HEK293 (cell line): ENCODE results near the gene LHX5.
A peak's percentile ranks its signal among the peaks of the same experiment; 100 is the strongest.

ENCODE experiments used
- CTCF ChIA-PET: fragments of 350-600 bp; formaldehyde crosslinking; extraction: SDS; loops from one replicate; lab custom pipeline; 2021; ENCODE audit warnings: antibody characterized with exemption; lab: Yijun Ruan, JAX
- POLR2A ChIA-PET: fragments of 300-600 bp; formaldehyde crosslinking; extraction: SDS; loops from one replicate; lab custom pipeline; 2020; ENCODE audit warnings: antibody characterized with exemption, inconsistent platforms; lab: Yijun Ruan, JAX
- H3K27ac ChIP-seq: fragments of 200-500 bp; sonication (Bioruptor generic); 2 replicates; pipeline ENCODE4 v1.5.1; 2014; ENCODE audit warnings: low read depth, low read length, control low read depth, inconsistent platforms; ENCODE audit errors: extremely low read depth
- H3K36me3 ChIP-seq, 2 experiments: fragments of 200-500 bp in 1 of 2; sonication (Bioruptor generic) in 1 of 2; 1 replicate in 1 of 2; 2 replicates in 1 of 2; pipeline ENCODE4 v1.5.1; 2014 to 2017; ENCODE audit warnings: inconsistent platforms in 2 of 2, low read length in 2 of 2; ENCODE audit not compliant: control insufficient read depth in 2 of 2, insufficient read depth in 1 of 2
- H3K4me1 ChIP-seq: fragments of 200-500 bp; sonication (Bioruptor generic); 2 replicates; pipeline ENCODE4 v1.5.1; 2014; ENCODE audit warnings: mild to moderate bottlenecking, low read length, inconsistent platforms; ENCODE audit not compliant: control insufficient read depth, insufficient read depth
- H3K4me3 ChIP-seq: 2 replicates; pipeline ENCODE4 v1.5.1; 2011; ENCODE audit warnings: low read depth, mild to moderate bottlenecking, control low read depth, low read length, moderate library complexity
- H3K9me3 ChIP-seq: fragments of 200-500 bp; sonication (Bioruptor generic); 2 replicates; pipeline ENCODE4 v1.5.1; 2014; ENCODE audit warnings: low read depth, low read length, inconsistent platforms; ENCODE audit not compliant: control insufficient read depth, insufficient read depth
- HOXA7 ChIP-seq: sonication (generic); formaldehyde crosslinking; IDR thresholded peaks from 2 replicates; pipeline ENCODE4 v1.8.1; 2022; ENCODE audit warnings: missing genetic modification reagents, borderline replicate concordance
- HOXD13 ChIP-seq: sonication (generic); formaldehyde crosslinking; IDR thresholded peaks from 2 replicates; pipeline ENCODE4 v1.8.0; 2022; ENCODE audit warnings: missing genetic modification reagents, borderline replicate concordance
- KLF1 ChIP-seq: fragments of 450-650 bp; formaldehyde crosslinking; IDR thresholded peaks from 2 replicates; pipeline ENCODE4 v1.5.1; 2016; ENCODE audit warnings: missing biosample characterization, missing genetic modification characterization
- ZNF169 ChIP-seq: fragments of 450-650 bp; formaldehyde crosslinking; IDR thresholded peaks from 2 replicates; pipeline ENCODE4 v1.5.1; 2016; ENCODE audit warnings: missing biosample characterization, missing genetic modification characterization
- ZNF214 ChIP-seq: fragments of 450-650 bp; formaldehyde crosslinking; IDR thresholded peaks from 2 replicates; pipeline ENCODE4 v1.5.1; 2017; ENCODE audit warnings: missing biosample characterization, mild to moderate bottlenecking, missing genetic modification characterization, borderline replicate concordance
- ZNF248 ChIP-seq: fragments of 450-650 bp; formaldehyde crosslinking; IDR thresholded peaks from 2 replicates; pipeline ENCODE4 v1.5.1; 2017; ENCODE audit warnings: missing biosample characterization, missing genetic modification characterization
- ZNF335 ChIP-seq: fragments of 450-650 bp; formaldehyde crosslinking; conservative IDR thresholded peaks from 2 replicates; pipeline ENCODE4 v1.5.1; 2016; ENCODE audit warnings: missing biosample characterization, missing genetic modification characterization
- ZNF391 ChIP-seq: fragments of 450-650 bp; formaldehyde crosslinking; IDR thresholded peaks from 2 replicates; pipeline ENCODE4 v1.5.1; 2016; ENCODE audit warnings: low read depth, missing biosample characterization, missing genetic modification characterization, borderline replicate concordance
- ZNF544 ChIP-seq: fragments of 450-650 bp; formaldehyde crosslinking; IDR thresholded peaks from 2 replicates; pipeline ENCODE4 v1.5.0; 2017; ENCODE audit warnings: missing biosample characterization, missing genetic modification characterization
- ZNF555 ChIP-seq: fragments of 450-650 bp; formaldehyde crosslinking; conservative IDR thresholded peaks from 2 replicates; pipeline ENCODE4 v1.5.1; 2017; ENCODE audit warnings: missing biosample characterization, mild to moderate bottlenecking, missing genetic modification characterization, inconsistent platforms
- ZNF629 ChIP-seq: fragments of 450-650 bp; formaldehyde crosslinking; IDR thresholded peaks from 2 replicates; pipeline ENCODE4 v1.5.1; 2017; ENCODE audit warnings: missing biosample characterization, missing genetic modification characterization
- ZNF785 ChIP-seq: fragments of 450-650 bp; formaldehyde crosslinking; IDR thresholded peaks from 2 replicates; pipeline ENCODE4 v1.5.1; 2016; ENCODE audit warnings: missing biosample characterization, missing genetic modification characterization
- ZSCAN16 ChIP-seq: fragments of 450-650 bp; formaldehyde crosslinking; IDR thresholded peaks from 2 replicates; pipeline ENCODE4 v1.5.1; 2016; ENCODE audit warnings: missing biosample characterization, missing genetic modification characterization
- TF ChIP-seq, protein P1 (sequence below): fragments of 450-650 bp; formaldehyde crosslinking; IDR thresholded peaks from 2 replicates; pipeline ENCODE4 v1.5.1; 2017; ENCODE audit warnings: missing biosample characterization, missing genetic modification characterization
- TF ChIP-seq, protein P2 (sequence below): fragments of 450-650 bp; formaldehyde crosslinking; IDR thresholded peaks from 2 replicates; pipeline ENCODE4 v1.5.1; 2016; ENCODE audit warnings: missing biosample characterization, missing genetic modification characterization
- TF ChIP-seq, protein P3 (sequence below): fragments of 450-650 bp; formaldehyde crosslinking; IDR thresholded peaks from 2 replicates; pipeline ENCODE4; 2016; ENCODE audit warnings: missing biosample characterization, missing genetic modification characterization
- TF ChIP-seq, protein P4 (sequence below): fragments of 450-650 bp; formaldehyde crosslinking; IDR thresholded peaks from 2 replicates; pipeline ENCODE4 v1.5.1; 2016; ENCODE audit warnings: missing biosample characterization, missing genetic modification characterization
- TF ChIP-seq, protein P5 (sequence below): fragments of 450-650 bp; formaldehyde crosslinking; IDR thresholded peaks from 2 replicates; pipeline ENCODE4 v1.5.1; 2016; ENCODE audit warnings: missing biosample characterization, missing genetic modification characterization

LHX5 gene

DNA sequence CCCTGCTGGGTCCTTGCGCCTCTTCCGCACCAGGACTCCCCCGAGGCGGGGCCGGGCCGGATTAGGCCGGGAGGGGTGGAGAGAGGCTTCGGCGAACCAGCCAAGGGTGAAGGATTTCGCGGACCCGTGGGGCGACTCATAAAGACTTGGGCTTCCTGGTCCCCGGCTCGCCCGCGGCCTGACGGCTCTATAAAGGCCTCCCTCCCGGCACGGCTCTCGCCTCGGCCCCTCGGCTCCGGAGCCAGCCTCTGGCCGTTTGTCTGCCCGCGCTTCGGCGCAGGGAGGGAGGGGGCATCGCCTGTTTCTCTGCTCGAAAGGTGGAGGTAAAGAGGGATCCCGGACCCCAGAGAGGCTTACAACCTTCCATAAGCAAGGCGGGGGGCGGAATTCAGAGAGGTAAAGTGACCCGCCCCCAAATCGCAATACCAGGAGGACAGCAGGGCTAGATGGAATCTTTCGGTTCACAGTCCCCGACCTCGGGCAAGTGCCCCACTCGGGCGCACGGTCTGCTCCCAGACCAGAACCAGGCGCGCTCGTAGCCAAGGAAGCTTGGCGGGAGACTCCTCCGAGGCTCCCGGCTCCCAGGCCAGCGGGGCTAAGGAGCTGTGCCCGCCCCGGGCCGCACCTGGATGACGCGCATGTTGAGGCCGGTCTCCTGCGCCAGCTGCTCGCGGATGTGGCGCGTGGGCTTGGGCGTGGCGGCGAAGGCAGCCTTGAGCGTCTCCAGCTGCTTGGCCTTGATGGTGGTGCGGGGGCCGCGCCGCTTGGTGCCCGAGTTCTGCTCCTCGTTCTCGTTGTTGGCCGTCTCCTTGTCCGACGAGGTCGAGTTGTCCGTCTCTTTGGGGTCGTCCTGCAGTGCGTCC is 3.9 kb downstream of the LHX5 start (continued):
- TF ChIP-seq ZNF391 (tag by site-specific recombination) (no peak), ZNF248 (tag by site-specific recombination) (no peak), ZSCAN16 (tag by site-specific recombination) (no peak), ZNF785 (no peak), HOXD13 (CRISPR knock-in tag) (no peak), HOXA7 (no peak), ZNF544 (tag by site-specific recombination) (no peak), ZNF169 (tag by site-specific recombination) (no peak), KLF1 (tag by site-specific recombination) (peak; percentile 36; the same call in 1 of the 2 replicates)
- TF ChIP-seq, protein P1, sequence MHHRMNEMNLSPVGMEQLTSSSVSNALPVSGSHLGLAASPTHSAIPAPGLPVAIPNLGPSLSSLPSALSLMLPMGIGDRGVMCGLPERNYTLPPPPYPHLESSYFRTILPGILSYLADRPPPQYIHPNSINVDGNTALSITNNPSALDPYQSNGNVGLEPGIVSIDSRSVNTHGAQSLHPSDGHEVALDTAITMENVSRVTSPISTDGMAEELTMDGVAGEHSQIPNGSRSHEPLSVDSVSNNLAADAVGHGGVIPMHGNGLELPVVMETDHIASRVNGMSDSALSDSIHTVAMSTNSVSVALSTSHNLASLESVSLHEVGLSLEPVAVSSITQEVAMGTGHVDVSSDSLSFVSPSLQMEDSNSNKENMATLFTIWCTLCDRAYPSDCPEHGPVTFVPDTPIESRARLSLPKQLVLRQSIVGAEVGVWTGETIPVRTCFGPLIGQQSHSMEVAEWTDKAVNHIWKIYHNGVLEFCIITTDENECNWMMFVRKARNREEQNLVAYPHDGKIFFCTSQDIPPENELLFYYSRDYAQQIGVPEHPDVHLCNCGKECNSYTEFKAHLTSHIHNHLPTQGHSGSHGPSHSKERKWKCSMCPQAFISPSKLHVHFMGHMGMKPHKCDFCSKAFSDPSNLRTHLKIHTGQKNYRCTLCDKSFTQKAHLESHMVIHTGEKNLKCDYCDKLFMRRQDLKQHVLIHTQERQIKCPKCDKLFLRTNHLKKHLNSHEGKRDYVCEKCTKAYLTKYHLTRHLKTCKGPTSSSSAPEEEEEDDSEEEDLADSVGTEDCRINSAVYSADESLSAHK (tag by site-specific recombination) = no peak
- TF ChIP-seq, protein P2, sequence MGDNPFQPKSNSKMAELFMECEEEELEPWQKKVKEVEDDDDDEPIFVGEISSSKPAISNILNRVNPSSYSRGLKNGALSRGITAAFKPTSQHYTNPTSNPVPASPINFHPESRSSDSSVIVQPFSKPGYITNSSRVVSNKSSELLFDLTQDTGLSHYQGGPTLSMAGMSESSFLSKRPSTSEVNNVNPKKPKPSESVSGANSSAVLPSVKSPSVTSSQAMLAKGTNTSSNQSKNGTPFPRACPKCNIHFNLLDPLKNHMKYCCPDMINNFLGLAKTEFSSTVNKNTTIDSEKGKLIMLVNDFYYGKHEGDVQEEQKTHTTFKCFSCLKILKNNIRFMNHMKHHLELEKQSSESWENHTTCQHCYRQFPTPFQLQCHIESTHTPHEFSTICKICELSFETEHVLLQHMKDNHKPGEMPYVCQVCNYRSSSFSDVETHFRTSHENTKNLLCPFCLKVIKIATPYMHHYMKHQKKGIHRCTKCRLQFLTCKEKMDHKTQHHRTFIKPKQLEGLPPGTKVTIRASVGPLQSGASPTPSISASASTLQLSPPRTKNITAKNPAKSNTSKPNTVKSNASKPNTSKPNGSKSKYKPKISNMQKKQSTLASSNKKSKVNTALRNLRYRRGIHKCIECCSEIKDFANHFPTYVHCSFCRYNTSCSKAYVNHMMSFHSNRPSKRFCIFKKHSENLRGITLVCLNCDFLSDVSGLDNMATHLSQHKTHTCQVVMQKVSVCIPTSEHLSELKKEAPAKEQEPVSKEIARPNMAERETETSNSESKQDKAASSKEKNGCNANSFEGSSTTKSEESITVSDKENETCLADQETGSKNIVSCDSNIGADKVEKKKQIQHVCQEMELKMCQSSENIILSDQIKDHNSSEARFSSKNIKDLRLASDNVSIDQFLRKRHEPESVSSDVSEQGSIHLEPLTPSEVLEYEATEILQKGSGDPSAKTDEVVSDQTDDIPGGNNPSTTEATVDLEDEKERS (tag by site-specific recombination) = no peak
- TF ChIP-seq, protein P3, sequence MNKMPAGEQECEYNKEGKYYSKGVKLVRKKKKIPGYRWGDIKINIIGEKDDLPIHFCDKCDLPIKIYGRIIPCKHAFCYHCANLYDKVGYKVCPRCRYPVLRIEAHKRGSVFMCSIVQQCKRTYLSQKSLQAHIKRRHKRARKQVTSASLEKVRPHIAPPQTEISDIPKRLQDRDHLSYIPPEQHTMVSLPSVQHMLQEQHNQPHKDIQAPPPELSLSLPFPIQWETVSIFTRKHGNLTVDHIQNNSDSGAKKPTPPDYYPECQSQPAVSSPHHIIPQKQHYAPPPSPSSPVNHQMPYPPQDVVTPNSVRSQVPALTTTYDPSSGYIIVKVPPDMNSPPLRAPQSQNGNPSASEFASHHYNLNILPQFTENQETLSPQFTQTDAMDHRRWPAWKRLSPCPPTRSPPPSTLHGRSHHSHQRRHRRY (tag by site-specific recombination) = no peak

DNA sequence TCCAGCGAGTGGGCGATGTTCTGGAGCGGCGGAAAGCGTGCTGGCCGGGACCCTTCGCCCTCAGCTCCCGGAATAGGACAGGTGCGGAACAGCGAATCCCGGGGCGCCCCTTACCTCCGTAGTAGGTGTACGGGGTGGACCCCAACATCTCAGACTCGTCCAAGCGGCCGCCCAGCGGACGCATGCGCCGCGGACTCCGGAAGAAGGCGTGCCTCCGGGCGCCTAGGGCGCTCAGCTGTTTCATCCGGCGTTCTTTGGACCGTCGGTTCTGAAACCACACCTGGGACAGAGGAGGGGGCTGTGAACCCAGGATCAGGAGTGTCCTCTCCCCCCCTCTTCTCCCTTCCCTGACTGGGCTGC is 4.5 kb downstream of the LHX5 start:
- no peaks in the 10 kb centered on the region for H3K9me3 ChIP-seq
- H3K4me1 ChIP-seq = no peaks in the 10 kb centered on the region
- no peak overlapping the region for H3K27ac ChIP-seq
- no peak overlapping the region for H3K4me3 ChIP-seq
- ChIA-PET CTCF (no interaction called here), POLR2A (no interaction called here)
- H3K36me3 ChIP-seq = no peaks in the 10 kb centered on the region
- TF ChIP-seq, protein P4, sequence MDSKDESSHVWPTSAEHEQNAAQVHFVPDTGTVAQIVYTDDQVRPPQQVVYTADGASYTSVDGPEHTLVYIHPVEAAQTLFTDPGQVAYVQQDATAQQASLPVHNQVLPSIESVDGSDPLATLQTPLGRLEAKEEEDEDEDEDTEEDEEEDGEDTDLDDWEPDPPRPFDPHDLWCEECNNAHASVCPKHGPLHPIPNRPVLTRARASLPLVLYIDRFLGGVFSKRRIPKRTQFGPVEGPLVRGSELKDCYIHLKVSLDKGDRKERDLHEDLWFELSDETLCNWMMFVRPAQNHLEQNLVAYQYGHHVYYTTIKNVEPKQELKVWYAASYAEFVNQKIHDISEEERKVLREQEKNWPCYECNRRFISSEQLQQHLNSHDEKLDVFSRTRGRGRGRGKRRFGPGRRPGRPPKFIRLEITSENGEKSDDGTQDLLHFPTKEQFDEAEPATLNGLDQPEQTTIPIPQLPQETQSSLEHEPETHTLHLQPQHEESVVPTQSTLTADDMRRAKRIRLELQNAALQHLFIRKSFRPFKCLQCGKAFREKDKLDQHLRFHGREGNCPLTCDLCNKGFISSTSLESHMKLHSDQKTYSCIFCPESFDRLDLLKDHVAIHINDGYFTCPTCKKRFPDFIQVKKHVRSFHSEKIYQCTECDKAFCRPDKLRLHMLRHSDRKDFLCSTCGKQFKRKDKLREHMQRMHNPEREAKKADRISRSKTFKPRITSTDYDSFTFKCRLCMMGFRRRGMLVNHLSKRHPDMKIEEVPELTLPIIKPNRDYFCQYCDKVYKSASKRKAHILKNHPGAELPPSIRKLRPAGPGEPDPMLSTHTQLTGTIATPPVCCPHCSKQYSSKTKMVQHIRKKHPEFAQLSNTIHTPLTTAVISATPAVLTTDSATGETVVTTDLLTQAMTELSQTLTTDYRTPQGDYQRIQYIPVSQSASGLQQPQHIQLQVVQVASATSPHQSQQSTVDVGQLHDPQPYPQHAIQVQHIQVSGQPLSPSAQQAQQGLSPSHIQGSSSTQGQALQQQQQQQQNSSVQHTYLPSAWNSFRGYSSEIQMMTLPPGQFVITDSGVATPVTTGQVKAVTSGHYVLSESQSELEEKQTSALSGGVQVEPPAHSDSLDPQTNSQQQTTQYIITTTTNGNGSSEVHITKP (tag by site-specific recombination) = peak; percentile 70
- TF ChIP-seq, protein P5, sequence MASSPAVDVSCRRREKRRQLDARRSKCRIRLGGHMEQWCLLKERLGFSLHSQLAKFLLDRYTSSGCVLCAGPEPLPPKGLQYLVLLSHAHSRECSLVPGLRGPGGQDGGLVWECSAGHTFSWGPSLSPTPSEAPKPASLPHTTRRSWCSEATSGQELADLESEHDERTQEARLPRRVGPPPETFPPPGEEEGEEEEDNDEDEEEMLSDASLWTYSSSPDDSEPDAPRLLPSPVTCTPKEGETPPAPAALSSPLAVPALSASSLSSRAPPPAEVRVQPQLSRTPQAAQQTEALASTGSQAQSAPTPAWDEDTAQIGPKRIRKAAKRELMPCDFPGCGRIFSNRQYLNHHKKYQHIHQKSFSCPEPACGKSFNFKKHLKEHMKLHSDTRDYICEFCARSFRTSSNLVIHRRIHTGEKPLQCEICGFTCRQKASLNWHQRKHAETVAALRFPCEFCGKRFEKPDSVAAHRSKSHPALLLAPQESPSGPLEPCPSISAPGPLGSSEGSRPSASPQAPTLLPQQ = no peak
- TF ChIP-seq ZNF214 (tag by site-specific recombination) = no peak
- TF ChIP-seq ZNF629 (tag by site-specific recombination) = no peak
- TF ChIP-seq ZNF555 (tag by site-specific recombination) = no peak
- no peak for TF ChIP-seq HOXA7
- peak; percentile 68 for TF ChIP-seq ZNF335 (tag by site-specific recombination)
